SH-SY5Y (cell line): Measurements from ENCODE around the gene RIIAD1.

ENCODE experiments used
- GATA2 ChIP-seq: IDR thresholded peaks from 2 replicates; pipeline ENCODE4 v1.6.1; 2011; ENCODE audit warnings: mild to moderate bottlenecking, low read depth, low read length
- GATA3 ChIP-seq: IDR thresholded peaks from 2 replicates; pipeline ENCODE4 v1.6.1; 2011; ENCODE audit warnings: low read depth, mild to moderate bottlenecking, low read length, moderate library complexity

DNA sequence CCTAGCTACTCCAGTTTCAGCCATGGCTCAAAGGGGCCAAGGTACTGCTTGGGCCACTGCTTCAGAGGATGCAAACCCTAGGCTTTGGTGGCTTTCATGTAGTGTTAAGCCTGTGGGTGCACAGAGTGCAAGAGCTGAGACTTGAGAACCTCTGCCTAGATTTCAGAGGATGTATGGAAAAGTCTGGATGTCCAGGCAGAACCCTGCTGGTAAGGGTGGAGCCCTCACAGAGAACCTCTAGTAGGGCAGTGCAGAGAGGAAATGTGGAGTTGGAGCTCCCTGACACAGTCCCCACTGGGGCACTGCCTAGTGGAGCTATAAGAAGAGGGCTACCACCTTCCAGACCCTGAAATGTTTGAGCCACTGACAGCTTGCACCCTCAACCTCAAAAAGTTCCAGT is 16.2 kb downstream of the RIIAD1 start:
- TF ChIP-seq GATA2 (no peak), GATA3 (no peak)
